Esophagus muscularis mucosa (tissue), 4 donors: ENCODE measurements around the gene HOXB5. TPM values are rescaled to one million over a fixed set of nuclear protein-coding genes. Genes with fewer than 3 reads are reported as not detected.

ENCODE experiments used
- DNase-seq: peaks from one replicate; pipeline ENCODE4 v3.0.0-alpha.2; 2017; ENCODE audit errors: extremely low spot score
- H3K27ac ChIP-seq, 4 donors: fragments of 200-600 bp; sonication (generic); replicated peaks in 1 of 4; 1 replicate in 3 of 4; 2 replicates in 1 of 4; pipeline ENCODE4 v1.5.1; 2016 to 2019; ENCODE audit warnings: mild to moderate bottlenecking in 1 of 4
- H3K27me3 ChIP-seq, 4 donors: fragments of 200-600 bp; sonication (generic); one replicate each; pipeline versions ENCODE4 v1.5.1 to v1.6.0; 2016 to 2019
- H3K36me3 ChIP-seq, 4 donors: fragments of 200-600 bp; sonication (generic); one replicate each; pipeline ENCODE4 v1.5.1; 2016 to 2019
- H3K4me1 ChIP-seq, 4 donors: fragments of 200-600 bp; sonication (generic); one replicate each; pipeline ENCODE4 v1.5.1; 2016 to 2019
- H3K4me3 ChIP-seq, 4 donors: fragments of 200-600 bp; sonication (generic); 1 replicate in 2 of 4; 2 replicates in 2 of 4; pipeline ENCODE4 v1.5.1; 2016 to 2019; ENCODE audit warnings: mild to moderate bottlenecking in 4 of 4, moderate library complexity in 1 of 4
- H3K9me3 ChIP-seq, 4 donors: fragments of 200-600 bp; sonication (generic); 1 replicate in 3 of 4; 2 replicates in 1 of 4; pipeline ENCODE4 v1.5.1; 2016 to 2019
- EP300 ChIP-seq: sonication (generic); formaldehyde crosslinking; IDR thresholded peaks from one replicate; pipeline ENCODE4 v1.6.1; 2017; ENCODE audit warnings: antibody characterized with exemption
- POLR2A ChIP-seq: fragments of 450-650 bp; IDR thresholded peaks from one replicate; pipeline ENCODE4 v1.6.1; 2017; ENCODE audit warnings: antibody characterized with exemption, moderate library complexity, mild to moderate bottlenecking, low read depth
- POLR2AphosphoS5 ChIP-seq, 2 donors: sonication (generic); formaldehyde crosslinking; IDR thresholded peaks; one replicate each; pipeline ENCODE4 v1.6.1; 2017; ENCODE audit warnings: antibody characterized with exemption in 2 of 2
- WGBS: methylation state at CpG from one replicate; pipeline ENCODE4 v1.1.5; 2018; 5-methylcytosine and 5-hydroxymethylcytosine counted together
- intact Hi-C: fragments of 100-400 bp; cut with DNase I; formaldehyde crosslinking; loops from one replicate; pipeline ENCODE4 v1.15.1; 2023
- total RNA-seq, 4 donors: library from RNA; depleted of rRNA; stranded (reverse); fragments of >200 nt; gene quantifications; one replicate each; pipeline versions ENCODE4 v1.1.0 to v1.2.1, GENCODE V29; 2016
- TF ChIP-seq, protein P1 (sequence below), 3 experiments: fragments of 200-600 bp in 2 of 3; fragments of 450-650 bp in 1 of 3; sonication (generic) in 2 of 3; IDR thresholded peaks; one replicate each; pipeline ENCODE4 v1.5.1; 2017 to 2019; ENCODE audit warnings: antibody characterized with exemption in 3 of 3, mild to moderate bottlenecking in 2 of 3, moderate library complexity in 1 of 3

Gene HOXB5
- total RNA-seq, 4 donors from 2014 or later, result 0.17 to 0.83 (median 0.36) TPM

DNA sequence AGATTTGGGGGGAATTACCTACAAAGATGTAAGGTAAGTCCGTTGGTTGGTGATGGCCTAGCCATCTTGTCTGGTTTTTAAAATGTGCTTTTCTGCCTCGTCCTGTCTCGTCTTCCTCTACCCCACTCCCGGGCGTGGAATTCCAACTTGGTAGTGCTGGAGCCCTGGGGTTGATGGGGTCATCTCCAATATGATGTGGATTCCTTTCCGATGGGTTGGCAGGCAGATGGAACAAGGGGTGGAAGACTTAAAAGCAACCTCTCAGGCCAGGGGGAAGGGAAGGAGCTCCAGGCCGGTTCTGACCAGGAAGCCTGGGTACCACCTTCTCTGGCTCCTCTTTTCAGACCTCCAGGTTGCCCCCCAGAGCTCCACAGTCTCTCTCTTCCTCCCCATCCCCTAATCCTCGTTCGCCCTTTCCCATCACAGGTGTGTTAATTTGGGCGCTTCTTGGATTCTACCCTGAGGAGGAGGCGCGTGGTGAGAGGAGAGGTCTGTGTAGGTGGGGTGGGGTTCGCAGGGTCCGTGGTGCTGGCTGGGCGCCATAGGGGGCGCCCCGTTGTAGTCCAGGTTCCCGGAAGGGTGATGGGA lies 43.6 kb downstream of the HOXB5 start:
- H3K9me3 ChIP-seq, result no peaks in the 10 kb centered on the region
- intact Hi-C loops, result no loop called here
- TF ChIP-seq POLR2AphosphoS5 (IDR thresholded peaks at IDR 0.05), result no peak
- TF ChIP-seq, protein P1, sequence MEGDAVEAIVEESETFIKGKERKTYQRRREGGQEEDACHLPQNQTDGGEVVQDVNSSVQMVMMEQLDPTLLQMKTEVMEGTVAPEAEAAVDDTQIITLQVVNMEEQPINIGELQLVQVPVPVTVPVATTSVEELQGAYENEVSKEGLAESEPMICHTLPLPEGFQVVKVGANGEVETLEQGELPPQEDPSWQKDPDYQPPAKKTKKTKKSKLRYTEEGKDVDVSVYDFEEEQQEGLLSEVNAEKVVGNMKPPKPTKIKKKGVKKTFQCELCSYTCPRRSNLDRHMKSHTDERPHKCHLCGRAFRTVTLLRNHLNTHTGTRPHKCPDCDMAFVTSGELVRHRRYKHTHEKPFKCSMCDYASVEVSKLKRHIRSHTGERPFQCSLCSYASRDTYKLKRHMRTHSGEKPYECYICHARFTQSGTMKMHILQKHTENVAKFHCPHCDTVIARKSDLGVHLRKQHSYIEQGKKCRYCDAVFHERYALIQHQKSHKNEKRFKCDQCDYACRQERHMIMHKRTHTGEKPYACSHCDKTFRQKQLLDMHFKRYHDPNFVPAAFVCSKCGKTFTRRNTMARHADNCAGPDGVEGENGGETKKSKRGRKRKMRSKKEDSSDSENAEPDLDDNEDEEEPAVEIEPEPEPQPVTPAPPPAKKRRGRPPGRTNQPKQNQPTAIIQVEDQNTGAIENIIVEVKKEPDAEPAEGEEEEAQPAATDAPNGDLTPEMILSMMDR (IDR thresholded peaks at IDR 0.05), result no peak
- 67% methylated on average over 18 of the region's 18 CpGs for WGBS
- H3K4me1 ChIP-seq, result peaks cover 38 to 100% (median 100%) of the 10 kb centered on the region in 4 donors
- no peak for DNase-seq
- H3K4me3 ChIP-seq, result peak overlapping the region; percentile 36 to 57 (median 40)
- no peaks in the 10 kb centered on the region for H3K27me3 ChIP-seq
- H3K27ac ChIP-seq, result peak overlapping the region; percentile 91 to 97 (median 96)
- H3K36me3 ChIP-seq, result peaks cover 4 to 29% (median 23%) of the 10 kb centered on the region in 4 donors

DNA sequence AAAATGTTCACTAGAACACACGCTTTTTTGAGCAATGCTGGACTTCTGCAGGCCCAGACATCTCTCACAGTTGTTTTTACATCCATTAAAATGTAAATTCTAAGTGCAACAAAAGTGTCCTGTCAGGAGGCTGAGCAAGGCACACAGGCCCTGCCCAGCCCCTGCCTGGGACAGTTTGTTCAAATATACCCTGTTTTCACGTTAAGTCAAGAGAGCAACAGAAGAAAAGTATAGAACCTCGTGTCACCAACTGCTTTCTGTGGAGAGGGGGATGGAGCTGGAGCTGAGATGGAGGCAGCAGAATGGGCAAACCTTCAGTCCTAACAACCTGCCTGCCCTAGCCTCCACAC lies 44.3 kb downstream of the HOXB5 start:
- Histone ChIP-seq H3K4me1 (peaks cover 36 to 97% (median 96%) of the 10 kb centered on the region in 4 donors), H3K27ac (peak overlapping the region; percentile 91 to 97 (median 96)), H3K4me3 (no peak overlapping the region), H3K27me3 (no peaks in the 10 kb centered on the region), H3K9me3 (no peaks in the 10 kb centered on the region), H3K36me3 (peaks cover 4 to 26% (median 23%) of the 10 kb centered on the region in 4 donors)
- intact Hi-C loops, result no loop called here
- no peak for DNase-seq
- WGBS, result 39% methylated on average over 3 of the region's 3 CpGs
- peak in 1 of 2 donors; percentile 30 for TF ChIP-seq POLR2AphosphoS5 (IDR thresholded peaks at IDR 0.05)
- TF ChIP-seq POLR2A, result no peak

DNA sequence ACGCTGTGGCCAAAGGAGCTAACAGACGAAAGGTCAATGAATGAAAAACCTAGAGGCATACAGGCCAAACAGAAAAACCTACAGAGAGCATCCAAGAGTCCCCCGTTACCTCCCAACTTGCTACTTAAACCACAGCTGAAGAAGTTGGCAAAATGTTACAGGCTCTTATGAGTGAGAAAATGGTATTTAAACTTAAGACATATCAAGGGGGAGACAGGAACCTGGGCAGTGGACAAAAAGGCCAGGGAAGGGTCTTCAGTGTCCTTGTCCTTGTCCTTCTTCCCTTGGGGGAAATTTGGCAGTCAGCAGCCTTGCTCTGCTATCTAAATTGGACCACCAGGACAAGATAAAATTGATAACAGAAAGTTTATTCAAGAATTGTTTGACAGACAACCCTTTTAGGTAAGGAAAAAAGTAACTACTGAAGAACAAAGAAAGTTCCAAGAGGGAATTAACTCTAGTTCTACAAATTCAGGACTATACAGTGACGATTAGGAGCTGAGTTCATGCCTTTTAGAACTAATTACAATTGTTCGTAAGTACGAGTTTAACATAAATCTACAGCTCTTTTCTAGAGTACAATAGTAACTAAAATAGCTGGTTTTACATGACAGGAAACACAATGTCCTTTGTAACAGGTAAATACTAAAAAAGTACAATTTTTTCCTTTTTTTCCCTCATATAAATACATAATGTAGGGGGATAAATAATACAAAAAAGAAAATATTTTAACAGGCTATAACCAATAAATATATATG lies 44.9 kb downstream of the HOXB5 start:
- 30% methylated on average over 6 of the region's 6 CpGs for WGBS
- H3K4me3 ChIP-seq, result peak overlapping the region; percentile 30 to 43 (median 40)
- peaks cover 4 to 26% (median 22%) of the 10 kb centered on the region in 4 donors for H3K36me3 ChIP-seq
- TF ChIP-seq EP300 (no peak), POLR2AphosphoS5 (IDR thresholded peaks at IDR 0.05) (no peak), POLR2A (no peak)
- TF ChIP-seq, protein P1 (IDR thresholded peaks at IDR 0.05), result no peak
- peaks cover 34 to 91% (median 91%) of the 10 kb centered on the region in 4 donors for H3K4me1 ChIP-seq
- no peak for DNase-seq
- no peaks in the 10 kb centered on the region for H3K9me3 ChIP-seq
- intact Hi-C loops, result no loop called here
- H3K27me3 ChIP-seq, result no peaks in the 10 kb centered on the region
- H3K27ac ChIP-seq, result peak overlapping the region; percentile 91 to 97 (median 96)

DNA sequence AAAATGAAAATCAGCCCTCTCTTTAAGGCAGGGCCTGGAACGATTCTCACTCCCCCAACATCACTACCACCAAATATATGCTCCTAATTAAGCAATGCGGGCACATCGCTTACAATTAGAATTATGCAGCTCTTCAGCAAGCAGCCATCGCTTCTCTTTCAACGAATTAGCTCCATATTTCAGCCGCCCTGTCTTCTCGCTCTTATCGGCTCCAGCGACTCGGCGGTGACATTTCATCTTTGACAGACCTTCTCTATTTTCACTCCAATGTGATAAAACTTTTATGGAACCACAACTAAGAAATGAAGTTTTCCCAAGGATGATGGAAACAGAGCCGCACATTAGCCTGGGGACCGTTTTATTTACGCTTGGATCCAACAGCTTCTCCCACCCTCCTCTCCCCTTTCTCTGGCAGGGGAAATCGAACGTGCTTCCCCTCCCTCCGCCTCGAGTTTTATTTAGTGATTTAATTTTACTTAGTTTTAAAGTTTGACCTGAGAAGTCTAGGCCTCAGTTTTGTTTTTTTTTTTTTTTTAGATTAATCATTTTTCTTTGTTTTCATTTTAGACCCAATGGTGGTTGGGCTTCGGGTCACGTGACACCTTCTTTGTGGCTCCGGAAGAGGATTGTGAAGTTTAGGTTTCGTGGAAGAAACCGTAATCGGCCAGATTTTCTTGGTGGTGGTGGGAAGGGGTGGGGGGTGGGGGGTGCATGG lies 45.6 kb downstream of the HOXB5 start:
- no peaks in the 10 kb centered on the region for H3K9me3 ChIP-seq
- no peak for DNase-seq
- H3K36me3 ChIP-seq, result peaks cover 4 to 26% (median 22%) of the 10 kb centered on the region in 4 donors
- peak overlapping the region; percentile 39 to 49 (median 42) for H3K4me3 ChIP-seq
- peaks cover 37 to 84% (median 84%) of the 10 kb centered on the region in 4 donors for H3K4me1 ChIP-seq
- peak overlapping the region; percentile 91 to 97 (median 96) for H3K27ac ChIP-seq
- intact Hi-C loops, result no loop called here
- no peak for TF ChIP-seq POLR2AphosphoS5 (IDR thresholded peaks at IDR 0.05)
- no peak for TF ChIP-seq EP300
- no peak for TF ChIP-seq POLR2A
- TF ChIP-seq, protein P1 (IDR thresholded peaks at IDR 0.05), result no peak
- WGBS, result 25% methylated on average over 24 of the region's 24 CpGs
- no peaks in the 10 kb centered on the region for H3K27me3 ChIP-seq
